Anterior cingulate cortex (tissue), 58 donors: ENCODE data around the gene ZBTB38.

Experiments used
- DNase-seq, 58 donors: peaks; one replicate each; lab custom pipeline; 2025; lab: John Stamatoyannopoulos, UW

The ZBTB38 gene

GRCh38 chr3:141384157-141384556 is 15.9 kb downstream of the ZBTB38 start:
- DNase-seq: no peak

- DNase-seq: no peak
Measured at GRCh38 chr3:141384575-141384974, 16.3 kb downstream of the ZBTB38 start.

GRCh38 chr3:141385406-141386125 is 17.3 kb downstream of the ZBTB38 start:
- no peak for DNase-seq

GRCh38 chr3:141386126-141386488 is 17.8 kb downstream of the ZBTB38 start:
- DNase-seq: no peak

GRCh38 chr3:141386611-141387111 is 18.4 kb downstream of the ZBTB38 start:
- DNase-seq: peak in 45 of 58 donors; percentile 5 to 66 (median 37)

- DNase-seq: peak in 2 of 58 donors; percentile 14 to 21
Measured at GRCh38 chr3:141387516-141387915, 19.2 kb downstream of the ZBTB38 start.

- no peak for DNase-seq
Measured at GRCh38 chr3:141388395-141388794, 20.1 kb downstream of the ZBTB38 start.

- no peak for DNase-seq
Measured at GRCh38 chr3:141388823-141389621, 20.7 kb downstream of the ZBTB38 start.

GRCh38 chr3:141389703-141390102 is 21.4 kb downstream of the ZBTB38 start:
- DNase-seq: no peak

- DNase-seq: no peak
Measured at GRCh38 chr3:141390747-141391146, 22.4 kb downstream of the ZBTB38 start.

- DNase-seq: no peak
Measured at GRCh38 chr3:141391298-141391990, 23.1 kb downstream of the ZBTB38 start.

GRCh38 chr3:141391991-141392316 is 23.6 kb downstream of the ZBTB38 start:
- DNase-seq: no peak

- no peak for DNase-seq
Measured at GRCh38 chr3:141392416-141392815, 24.1 kb downstream of the ZBTB38 start.

- peak in 15 of 58 donors; percentile 3 to 44 (median 27) for DNase-seq
Measured at GRCh38 chr3:141392897-141393734, 24.8 kb downstream of the ZBTB38 start.

- DNase-seq: no peak
Measured at GRCh38 chr3:141393735-141394076, 25.4 kb downstream of the ZBTB38 start.

GRCh38 chr3:141394560-141394959 is 26.3 kb downstream of the ZBTB38 start:
- DNase-seq: no peak

GRCh38 chr3:141395005-141395589 is 26.8 kb downstream of the ZBTB38 start:
- no peak for DNase-seq

- DNase-seq: no peak
Measured at GRCh38 chr3:141397996-141398395, 29.7 kb downstream of the ZBTB38 start.

GRCh38 chr3:141399200-141399599 is 30.9 kb downstream of the ZBTB38 start:
- DNase-seq: no peak
